HepG2 (cell line): ENCODE results near the gene DHH. TPM values are rescaled to one million over a fixed set of nuclear protein-coding genes. Genes with fewer than 3 reads are reported as not detected.
"Not testable (repeated sequence)": the region's sequence is repeated elsewhere in the genome, so short reads cannot be mapped to it uniquely, and the experiment has no call there.

Experiments used
- ATAC-seq: fragments of 200-7000 bp; cut with Tn5 transposase; 3 replicates; pipeline ENCODE4 v1.9.1; 2020; ENCODE audit warnings: mild to moderate bottlenecking, moderate library complexity
- BruUV-seq: library from RNA; stranded (reverse); fragments of 400-500 nt; replicated peaks from 2 replicates; lab custom pipeline; 2021; lab: Mats Ljungman, UMichigan
- CTCF ChIA-PET: fragments of 300-600 bp; formaldehyde crosslinking; extraction: SDS; loops from one replicate; lab custom pipeline; 2021; ENCODE audit warnings: low total read pairs, inconsistent platforms, low intra/inter-chr PET ratio; lab: Yijun Ruan, JAX
- POLR2A ChIA-PET: fragments of 350-600 bp; sonication (Branson Sonifier 250); formaldehyde crosslinking; loops from one replicate; lab custom pipeline; 2020; ENCODE audit warnings: antibody characterized with exemption, inconsistent platforms; lab: Yijun Ruan, JAX
- DNase-seq: peaks from one replicate; pipeline ENCODE4 v3.0.0-alpha.2; 2015; ENCODE audit warnings: low spot score
- FAIRE-seq: peaks from 3 replicates; lab custom pipeline; 2011; peaks lifted over from hg19 to GRCh38; lab: Jason Lieb, UNC
- H2AFZ ChIP-seq: one replicate; pipeline ENCODE4 v1.6.1; 2011; ENCODE audit warnings: low read length, inconsistent platforms
- H3K27ac ChIP-seq: fragments of 300-600 bp; 3 replicates; pipeline ENCODE4 v1.8.0; 2011; ENCODE audit warnings: mixed run types, mild to moderate bottlenecking, mixed read lengths, low read length, inconsistent platforms; ENCODE audit not compliant: insufficient read depth; ENCODE audit errors: extremely low read length
- H3K27me3 ChIP-seq, 2 experiments: fragments of 200-600 bp in 1 of 2; 2 replicates in 1 of 2; 3 replicates in 1 of 2; pipeline versions ENCODE4 v1.6.0 to v1.8.0; 2011; ENCODE audit warnings: low read length in 2 of 2, mild to moderate bottlenecking in 2 of 2, moderate library complexity in 2 of 2, inconsistent platforms in 1 of 2; ENCODE audit not compliant: insufficient read depth in 2 of 2, control insufficient read depth in 1 of 2
- H3K36me3 ChIP-seq, 2 experiments: fragments of 200-600 bp in 1 of 2; replicated peaks in 1 of 2; 2 replicates in 1 of 2; 3 replicates in 1 of 2; pipeline versions ENCODE4 v1.5.1 to v1.8.0; 2011; ENCODE audit warnings: low read length in 2 of 2, inconsistent platforms in 1 of 2; ENCODE audit not compliant: insufficient read depth in 2 of 2, control insufficient read depth in 1 of 2
- H3K4me1 ChIP-seq: 2 replicates; pipeline ENCODE4 v1.5.1; 2012; ENCODE audit warnings: low read length, inconsistent platforms; ENCODE audit not compliant: insufficient read depth
- H3K4me2 ChIP-seq: 2 replicates; pipeline ENCODE4 v1.6.0; 2011; ENCODE audit warnings: low read depth, low read length, inconsistent platforms
- H3K4me3 ChIP-seq, 3 experiments: fragments of 200-600 bp in 1 of 3; sonication (generic), shearing (Covaris generic) in 1 of 3; replicated peaks in 1 of 3; 2 replicates each; pipeline ENCODE4 v1.5.1; 2011 to 2016; ENCODE audit warnings: low read length in 3 of 3, inconsistent platforms in 2 of 3, low read depth in 2 of 3, mild to moderate bottlenecking in 2 of 3, control low read depth in 1 of 3, mixed read lengths in 1 of 3; ENCODE audit not compliant: insufficient read depth in 1 of 3
- H3K79me2 ChIP-seq: one replicate; pipeline ENCODE4 v1.6.1; 2011; ENCODE audit warnings: low read length, inconsistent platforms; ENCODE audit not compliant: insufficient read depth
- H3K9ac ChIP-seq: 2 replicates; pipeline ENCODE4 v1.6.0; 2011; ENCODE audit warnings: mild to moderate bottlenecking, low read depth, low read length, inconsistent platforms; ENCODE audit not compliant: insufficient read depth
- H3K9me3 ChIP-seq: 2 replicates; pipeline ENCODE4 v1.5.1; 2012; ENCODE audit warnings: mild to moderate bottlenecking, low read length
- H4K20me1 ChIP-seq: 2 replicates; pipeline ENCODE4 v1.6.0; 2011; ENCODE audit warnings: inconsistent platforms, mild to moderate bottlenecking, low read length, moderate library complexity; ENCODE audit not compliant: insufficient read depth
- ARHGAP35 ChIP-seq: sonication (generic); formaldehyde crosslinking; IDR thresholded peaks from 2 replicates; pipeline ENCODE4 v1.9.0; 2022; ENCODE audit warnings: mild to moderate bottlenecking, inconsistent platforms, moderate library complexity, missing genetic modification reagents, borderline replicate concordance
- FUBP1 ChIP-seq: sonication (generic); formaldehyde crosslinking; IDR thresholded peaks from 2 replicates; pipeline ENCODE4 v1.5.1; 2020; ENCODE audit warnings: missing genetic modification reagents, mild to moderate bottlenecking, borderline replicate concordance
- STAG1 ChIP-seq: sonication (generic); formaldehyde crosslinking; IDR thresholded peaks from 2 replicates; pipeline ENCODE4 v1.4.0; 2020; ENCODE audit warnings: missing genetic modification reagents
- TMF1 ChIP-seq: sonication (generic); formaldehyde crosslinking; IDR thresholded peaks from 2 replicates; pipeline ENCODE4 v1.8.1; 2022; ENCODE audit warnings: low read depth, missing genetic modification reagents
- ZNF251 ChIP-seq: sonication (generic); formaldehyde crosslinking; IDR thresholded peaks from 2 replicates; pipeline ENCODE4 v1.9.0; 2021; ENCODE audit warnings: mild to moderate bottlenecking, missing genetic modification reagents
- ZNF292 ChIP-seq: sonication (generic); formaldehyde crosslinking; IDR thresholded peaks from 2 replicates; pipeline ENCODE4 v1.8.1; 2022; ENCODE audit warnings: mild to moderate bottlenecking, low read depth, missing genetic modification reagents, borderline replicate concordance
- WGBS: methylation state at CpG from one replicate; pipeline ENCODE4 v1.1.6; 2017; ENCODE audit warnings: low lambda C conversion rate; 5-methylcytosine and 5-hydroxymethylcytosine counted together
- in situ Hi-C: cut with HindIII; loops from 2 replicates; pipeline ENCODE4 v1.10.0; 2017; ENCODE audit warnings: low pct_unique_long_range_greater_than_20kb; ENCODE audit not compliant: extremely low pct_ligation_motif_present
- intact Hi-C: fragments of 100-400 bp; cut with micrococcal nuclease; formaldehyde crosslinking; loops from one replicate; pipeline ENCODE4 v1.10.0; 2022; ENCODE audit not compliant: unreplicated experiment
- polyA plus RNA-seq, 8 experiments: library from polyadenylated mRNA; depleted of rRNA in 3 of 8; stranded (reverse) in 7 of 8; unstranded in 1 of 8; fragments of >200 nt; fragmentation: Illumina TruSeq in 4 of 8; extraction: Trizol in 4 of 8; gene quantifications; 2 replicates each; pipeline versions ENCODE4 v1.2.1 to v1.2.3, GENCODE V29; 2011 to 2016; ENCODE audit warnings: low read depth in 4 of 8, missing spikeins in 1 of 8, mixed read lengths in 1 of 8; ENCODE audit not compliant: insufficient read depth in 1 of 8
- total RNA-seq, 5 experiments: library from RNA; depleted of rRNA; stranded (reverse); fragments of >200 nt; fragmentation: Illumina TruSeq; extraction: Trizol; gene quantifications; 2 replicates each; pipeline ENCODE4 v1.2.3, GENCODE V29; 2016; ENCODE audit warnings: low read depth in 1 of 5

The DHH gene
- total and polyA plus RNA-seq, 2 of the 13 experiments (the other 11 are each of a cell fraction or from before 2014, with no cell fraction given): not detected

GRCh38 chr12:49138587-49138986, 44.0 kb upstream of the DHH start:
- in situ Hi-C loops (no loop called here), intact Hi-C loops (no loop called here)
- TF ChIP-seq STAG1 (CRISPR knock-in tag) (no peak), TMF1 (CRISPR knock-in tag) (no peak), ARHGAP35 (CRISPR knock-in tag) (no peak), FUBP1 (no peak), ZNF251 (CRISPR knock-in tag) (no peak)
- Histone ChIP-seq H3K27ac (no peak overlapping the region), H3K27me3 (no peaks in the 10 kb centered on the region), H3K36me3 (no peaks in the 10 kb centered on the region), H3K9me3 (no peaks in the 10 kb centered on the region), H3K4me1 (peaks cover 6% of the 10 kb centered on the region), H3K4me2 (no peak overlapping the region), H3K4me3 (no peak overlapping the region), H2AFZ (no peak overlapping the region), H3K79me2 (no peaks in the 10 kb centered on the region), H4K20me1 (no peaks in the 10 kb centered on the region), H3K9ac (no peak overlapping the region)
- ChIA-PET POLR2A (no interaction called here), CTCF (no interaction called here)
- 53% methylated on average over 2 of the region's 2 CpGs for WGBS
- DNase-seq (no peak), ATAC-seq (no peak), FAIRE-seq (no peak)
- BruUV-seq: no TSS peak

DNA sequence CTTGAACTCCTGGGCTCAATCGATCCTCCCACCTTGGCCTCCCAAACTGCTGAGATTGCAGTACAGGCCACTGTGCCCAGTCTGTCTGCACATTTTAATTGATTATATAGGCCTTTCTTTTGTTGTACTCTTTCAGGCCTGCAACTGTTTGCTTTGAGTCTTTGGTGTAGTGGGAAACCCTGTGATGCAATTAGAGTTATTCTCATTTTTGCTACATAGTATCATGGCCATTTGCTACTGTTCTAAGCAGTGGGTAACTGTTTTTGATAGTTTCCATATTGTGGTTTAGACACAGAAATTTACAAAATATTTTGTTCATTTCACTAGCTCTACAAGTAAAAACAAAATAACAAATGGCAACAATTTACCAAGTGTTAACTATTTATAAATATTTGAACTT, 42.9 kb upstream of the DHH start:
- Histone ChIP-seq H3K4me3 (no peak overlapping the region), H3K36me3 (no peaks in the 10 kb centered on the region), H2AFZ (no peak overlapping the region), H3K4me1 (peaks cover 17% of the 10 kb centered on the region), H3K27me3 (no peaks in the 10 kb centered on the region), H3K79me2 (no peaks in the 10 kb centered on the region), H4K20me1 (no peaks in the 10 kb centered on the region), H3K9me3 (no peaks in the 10 kb centered on the region), H3K9ac (no peak overlapping the region), H3K4me2 (no peak overlapping the region), H3K27ac (no peak overlapping the region)
- ChIA-PET POLR2A (no interaction called here), CTCF (no interaction called here)
- ATAC-seq (no peak), FAIRE-seq (no peak), DNase-seq (no peak)
- in situ Hi-C loops (no loop called here), intact Hi-C loops (no loop called here)
- WGBS: 100% methylated on average over 1 of the region's 1 CpG
- BruUV-seq: no TSS peak
- no peak for TF ChIP-seq ZNF292 (CRISPR knock-in tag)

DNA sequence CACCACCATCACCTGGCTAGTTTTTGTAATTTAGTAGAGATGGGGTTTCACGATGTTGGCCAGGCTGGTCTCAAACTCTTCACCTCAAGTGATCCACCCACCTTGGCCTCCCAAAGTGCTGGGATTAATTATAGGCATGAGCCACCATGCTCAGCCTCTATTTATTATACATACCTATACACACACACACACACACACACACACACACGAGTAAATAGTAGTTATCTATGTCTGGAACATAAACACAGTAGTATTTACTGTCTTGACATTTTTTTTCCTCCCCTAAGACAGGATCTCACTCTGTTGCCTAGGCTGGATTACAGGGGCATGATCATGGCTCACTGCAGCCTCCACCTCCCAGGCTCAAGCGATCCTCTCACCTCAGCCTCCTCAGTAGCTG, 42.4 kb upstream of the DHH start:
- BruUV-seq, H3K9ac ChIP-seq, ATAC-seq, in situ Hi-C loops, H2AFZ ChIP-seq, FAIRE-seq, CTCF ChIA-PET, H3K27me3 ChIP-seq, H3K36me3 ChIP-seq, DNase-seq, H3K4me3 ChIP-seq, H3K9me3 ChIP-seq, H4K20me1 ChIP-seq, H3K4me2 ChIP-seq, H3K79me2 ChIP-seq, POLR2A ChIA-PET, H3K27ac ChIP-seq, intact Hi-C loops: not testable (repeated sequence)
- H3K4me1 ChIP-seq: peaks cover 22% of the 10 kb centered on the region
- WGBS: 92% methylated on average over 3 of the region's 3 CpGs
